NB4 (cell line): ENCODE measurements around the gene ELOA.
"Not testable (repeated sequence)": the region's sequence is repeated elsewhere in the genome, so short reads cannot be mapped to it uniquely, and the experiment has no call there.

ENCODE experiments used
- DNase-seq: peaks from one replicate; pipeline ENCODE4 v3.0.0; 2010; ENCODE audit warnings: low read depth
- H3K4me3 ChIP-seq: one replicate; pipeline ENCODE4 v1.5.1; 2011; ENCODE audit warnings: mild to moderate bottlenecking, low read depth, low read length, moderate library complexity
- MYC ChIP-seq: IDR thresholded peaks from 2 replicates; pipeline ENCODE4 v1.6.1; 2011; ENCODE audit warnings: low read depth, low read length
- POLR2A ChIP-seq: IDR thresholded peaks from 2 replicates; pipeline ENCODE4 v1.6.1; 2011; ENCODE audit warnings: mild to moderate bottlenecking; ENCODE audit not compliant: insufficient read length; ENCODE audit errors: extremely low read depth
- TF ChIP-seq, protein P1 (sequence below): IDR thresholded peaks from 2 replicates; pipeline ENCODE4 v1.6.1; 2011; ENCODE audit warnings: low read depth, low read length
- TF ChIP-seq, protein P2 (sequence below): IDR thresholded peaks from one replicate; pipeline ENCODE4 v1.5.1; 2012; ENCODE audit warnings: low read depth, low read length

ELOA gene

DNA sequence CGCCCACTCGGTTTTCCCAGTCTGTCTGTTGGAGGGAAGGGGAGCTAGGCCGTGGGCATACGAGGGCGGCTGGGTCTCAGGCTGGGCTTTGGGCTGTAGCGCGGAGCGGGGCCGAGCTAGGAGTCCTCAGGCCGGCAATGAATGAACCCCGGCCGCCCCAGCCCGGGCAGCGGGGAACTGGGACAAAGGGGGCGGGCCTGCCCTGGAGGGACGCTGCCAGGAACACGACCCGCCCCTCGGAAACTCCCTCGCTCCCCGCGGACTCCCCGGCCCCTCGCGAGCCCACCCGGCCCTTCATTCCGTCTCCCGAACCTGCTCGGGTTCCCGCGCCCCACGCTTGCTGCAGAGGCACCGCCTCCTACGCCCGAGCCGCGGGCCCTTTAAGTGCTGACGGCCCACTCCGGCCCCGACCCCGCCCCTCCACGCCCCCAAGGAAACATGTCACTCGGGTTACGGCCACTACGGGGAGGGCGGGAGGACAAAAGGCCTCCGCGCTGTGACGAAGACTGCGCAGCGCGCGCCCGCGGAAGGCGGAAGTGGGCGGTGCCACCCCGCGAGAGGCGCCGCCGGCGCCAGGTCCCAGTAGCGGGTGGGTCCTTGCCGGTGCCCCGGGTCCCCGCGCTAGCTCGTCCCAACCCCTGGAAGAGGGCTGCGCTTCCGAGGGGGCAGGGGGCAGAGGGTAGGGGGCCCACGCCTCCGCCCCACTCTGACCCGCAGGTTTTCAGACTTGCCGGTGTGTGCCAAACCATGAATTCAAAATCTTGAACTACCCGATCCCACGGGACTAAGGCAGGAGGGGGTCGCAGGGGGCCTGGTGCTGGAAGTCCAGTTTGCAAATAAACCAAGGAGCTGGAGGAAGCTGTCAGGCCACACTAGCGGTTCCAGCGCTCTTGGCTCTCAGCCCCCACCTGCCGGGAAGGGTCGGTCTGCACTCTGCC, 57.4 kb downstream of the ELOA start, which contains the start of gene GALE:
Gene GALE, minus strand, starts transcription at position 355 of the 938 bp plus-strand sequence. CDS start 1,747 bp downstream, outside the sequence.
- DNase-seq: peak; percentile 96
- H3K4me3 ChIP-seq: peak within 1 kb of the TSS; percentile 80
- TF ChIP-seq, protein P1, sequence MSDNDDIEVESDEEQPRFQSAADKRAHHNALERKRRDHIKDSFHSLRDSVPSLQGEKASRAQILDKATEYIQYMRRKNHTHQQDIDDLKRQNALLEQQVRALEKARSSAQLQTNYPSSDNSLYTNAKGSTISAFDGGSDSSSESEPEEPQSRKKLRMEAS: 0 out of 2 replicates have a peak, but pooled peaks have one; percentile 37
- TF ChIP-seq, protein P2, sequence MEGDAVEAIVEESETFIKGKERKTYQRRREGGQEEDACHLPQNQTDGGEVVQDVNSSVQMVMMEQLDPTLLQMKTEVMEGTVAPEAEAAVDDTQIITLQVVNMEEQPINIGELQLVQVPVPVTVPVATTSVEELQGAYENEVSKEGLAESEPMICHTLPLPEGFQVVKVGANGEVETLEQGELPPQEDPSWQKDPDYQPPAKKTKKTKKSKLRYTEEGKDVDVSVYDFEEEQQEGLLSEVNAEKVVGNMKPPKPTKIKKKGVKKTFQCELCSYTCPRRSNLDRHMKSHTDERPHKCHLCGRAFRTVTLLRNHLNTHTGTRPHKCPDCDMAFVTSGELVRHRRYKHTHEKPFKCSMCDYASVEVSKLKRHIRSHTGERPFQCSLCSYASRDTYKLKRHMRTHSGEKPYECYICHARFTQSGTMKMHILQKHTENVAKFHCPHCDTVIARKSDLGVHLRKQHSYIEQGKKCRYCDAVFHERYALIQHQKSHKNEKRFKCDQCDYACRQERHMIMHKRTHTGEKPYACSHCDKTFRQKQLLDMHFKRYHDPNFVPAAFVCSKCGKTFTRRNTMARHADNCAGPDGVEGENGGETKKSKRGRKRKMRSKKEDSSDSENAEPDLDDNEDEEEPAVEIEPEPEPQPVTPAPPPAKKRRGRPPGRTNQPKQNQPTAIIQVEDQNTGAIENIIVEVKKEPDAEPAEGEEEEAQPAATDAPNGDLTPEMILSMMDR: no peak
- TF ChIP-seq MYC (peak; percentile 61; the same call in 1 of the 2 replicates), POLR2A (peak; percentile 44)

DNA sequence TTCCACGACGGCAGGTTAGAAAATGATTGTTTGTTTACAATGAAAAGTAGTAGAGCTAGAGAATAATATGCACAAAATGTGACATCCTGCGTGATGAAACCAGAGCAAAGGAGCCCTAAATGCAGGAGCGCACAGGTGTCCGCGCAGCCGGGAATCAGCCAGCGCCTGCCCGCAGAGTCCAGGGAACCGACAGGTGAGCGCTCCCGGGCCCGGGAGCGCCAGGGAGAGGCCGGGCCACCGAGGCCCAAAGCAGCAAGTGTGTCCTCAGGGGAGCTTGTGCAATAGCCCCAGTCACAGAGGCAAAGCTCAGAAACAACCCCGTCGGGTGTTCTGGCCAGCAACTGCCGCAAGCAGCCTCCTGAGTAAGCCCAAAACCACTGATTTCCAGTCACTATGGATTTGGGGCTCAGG, 58.1 kb downstream of the ELOA start:
- peak; percentile 74 for DNase-seq
- peak overlapping the region; percentile 80 for H3K4me3 ChIP-seq
- TF ChIP-seq, protein P1: no peak
- TF ChIP-seq, protein P2: no peak
- TF ChIP-seq POLR2A: no peak
- no peak for TF ChIP-seq MYC

GRCh38 chr1:23801876-23802275, 58.6 kb downstream of the ELOA start:
- no peak for TF ChIP-seq MYC
- TF ChIP-seq, protein P2: no peak
- TF ChIP-seq POLR2A: no peak
- TF ChIP-seq, protein P1: no peak
- peak overlapping the region; percentile 80 for H3K4me3 ChIP-seq
- no peak for DNase-seq

- not testable (repeated sequence) for DNase-seq, H3K4me3 ChIP-seq
These were observed 59.6 kb downstream of the ELOA start for GRCh38 chr1:23802809-23803342.

- H3K4me3 ChIP-seq: no peak overlapping the region
- no peak for DNase-seq
- TF ChIP-seq, protein P2: no peak
- TF ChIP-seq POLR2A (no peak), MYC (no peak)
- TF ChIP-seq, protein P1: no peak
These were observed 60.4 kb downstream of the ELOA start for GRCh38 chr1:23803674-23804073.
